Ureter (tissue), 1 donor: ENCODE results near the gene P4HA3. TPM values are rescaled to one million over a fixed set of nuclear protein-coding genes. Genes with fewer than 3 reads are reported as not detected.

Source experiments
- DNase-seq: peaks from one replicate; pipeline ENCODE4 v3.0.0-alpha.2; 2020; ENCODE audit warnings: low spot score
- total RNA-seq: library from RNA; stranded (reverse); gene quantifications from one replicate; pipeline ENCODE4 v1.2.4, GENCODE V29; 2023
- donor health status: DM: yes; HTN: yes; CAD: no.

Gene P4HA3
- total RNA-seq, 1 donor from 2014 or later = 1.7 TPM

GRCh38 chr11:74316772-74317505, 5.5 kb upstream of the P4HA3 start:
- DNase-seq = no peak

GRCh38 chr11:74312326-74312725, 886 bp upstream of the P4HA3 start:
- no peak for DNase-seq

- no peak for DNase-seq
Measured at GRCh38 chr11:74310857-74311256, 583 bp downstream of the P4HA3 start.

- no peak for DNase-seq
Measured at GRCh38 chr11:74307434-74307833, 4.0 kb downstream of the P4HA3 start.

- no peak for DNase-seq
Measured at GRCh38 chr11:74306435-74307175, 4.8 kb downstream of the P4HA3 start.

- DNase-seq = no peak
Measured at GRCh38 chr11:74299015-74299414, 12.4 kb downstream of the P4HA3 start.

- DNase-seq = no peak
Measured at GRCh38 chr11:74297484-74297883, 14.0 kb downstream of the P4HA3 start.

GRCh38 chr11:74288911-74289310, 22.5 kb downstream of the P4HA3 start:
- DNase-seq = no peak

- no peak for DNase-seq
Measured at GRCh38 chr11:74288161-74288560, 23.3 kb downstream of the P4HA3 start.

- DNase-seq = no peak
Measured at GRCh38 chr11:74284466-74284865, 27.0 kb downstream of the P4HA3 start.

GRCh38 chr11:74283580-74284180, 27.8 kb downstream of the P4HA3 start:
- DNase-seq = no peak

- no peak for DNase-seq
Measured at GRCh38 chr11:74282914-74283371, 28.5 kb downstream of the P4HA3 start.

GRCh38 chr11:74282421-74282820, 29.0 kb downstream of the P4HA3 start:
- no peak for DNase-seq

- no peak for DNase-seq
Measured at GRCh38 chr11:74280494-74280893, 30.9 kb downstream of the P4HA3 start.

- no peak for DNase-seq
Measured at GRCh38 chr11:74279256-74279655, 32.2 kb downstream of the P4HA3 start.

GRCh38 chr11:74278721-74279161, 32.7 kb downstream of the P4HA3 start:
- peak; percentile 57 for DNase-seq

GRCh38 chr11:74278103-74278502, 33.3 kb downstream of the P4HA3 start:
- no peak for DNase-seq

- no peak for DNase-seq
Measured at GRCh38 chr11:74276581-74276980, 34.9 kb downstream of the P4HA3 start.

GRCh38 chr11:74272276-74272675, 39.2 kb downstream of the P4HA3 start:
- no peak for DNase-seq

GRCh38 chr11:74269161-74269811, 42.2 kb downstream of the P4HA3 start:
- DNase-seq = no peak

- DNase-seq = no peak
Measured at GRCh38 chr11:74268456-74268855, 43.0 kb downstream of the P4HA3 start.

- no peak for DNase-seq
Measured at GRCh38 chr11:74267014-74267413, 44.4 kb downstream of the P4HA3 start.
